ENCODE measurements around the gene ZNF700.
"Not testable (repeated sequence)": the region's sequence is repeated elsewhere in the genome, so short reads cannot be mapped to it uniquely, and the experiment has no call there.

Gene ZNF700

GRCh38 chr19:11941361-11941887 is 16.5 kb downstream of the ZNF700 start:
- DNase-seq (ENCODE audit: low spot score), result not testable (repeated sequence)

DNA sequence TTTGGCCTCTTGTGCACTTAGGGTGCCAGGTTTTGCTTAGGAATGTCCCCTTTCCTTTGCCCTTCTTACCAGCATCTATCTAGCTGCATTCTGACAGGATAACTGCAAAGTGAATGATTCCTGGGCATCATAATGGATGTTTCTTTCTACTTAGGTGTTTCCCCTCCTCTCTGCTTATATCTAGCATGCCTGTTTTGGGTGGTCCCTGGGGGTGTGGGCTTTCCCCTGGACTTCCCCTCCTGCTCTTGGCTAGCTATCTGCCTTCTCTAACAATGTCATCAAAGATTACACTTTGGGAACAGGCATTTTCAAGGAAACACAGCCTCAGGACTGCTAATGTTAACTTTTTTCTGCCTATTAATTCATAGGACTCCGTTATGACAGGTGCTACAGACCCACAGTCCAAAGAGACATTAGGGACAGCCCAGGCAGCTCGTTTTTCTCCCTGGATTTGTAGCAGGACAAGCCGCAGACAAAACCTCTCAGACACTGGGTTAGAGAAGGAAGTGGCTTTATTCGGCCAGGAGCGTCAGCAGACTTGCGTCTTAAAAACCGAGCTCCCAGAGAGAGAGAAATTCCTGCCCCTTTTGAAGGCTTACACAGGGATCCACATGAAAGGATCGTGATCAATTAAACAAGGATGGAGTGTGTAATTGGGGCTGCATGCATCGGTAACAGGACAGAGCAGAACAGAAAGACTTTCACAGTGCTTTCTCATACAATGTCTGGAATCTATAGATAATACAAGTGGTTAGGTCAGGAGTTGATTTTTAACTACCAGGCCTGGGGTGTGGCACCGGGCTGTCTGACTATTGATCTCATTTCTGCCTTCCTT is 17.3 kb downstream of the ZNF700 start:
- no peak for DNase-seq (ENCODE audit: low spot score)

- no peak for DNase-seq (ENCODE audit: low spot score)
These were observed 17.9 kb downstream of the ZNF700 start for GRCh38 chr19:11942843-11943108.

DNA sequence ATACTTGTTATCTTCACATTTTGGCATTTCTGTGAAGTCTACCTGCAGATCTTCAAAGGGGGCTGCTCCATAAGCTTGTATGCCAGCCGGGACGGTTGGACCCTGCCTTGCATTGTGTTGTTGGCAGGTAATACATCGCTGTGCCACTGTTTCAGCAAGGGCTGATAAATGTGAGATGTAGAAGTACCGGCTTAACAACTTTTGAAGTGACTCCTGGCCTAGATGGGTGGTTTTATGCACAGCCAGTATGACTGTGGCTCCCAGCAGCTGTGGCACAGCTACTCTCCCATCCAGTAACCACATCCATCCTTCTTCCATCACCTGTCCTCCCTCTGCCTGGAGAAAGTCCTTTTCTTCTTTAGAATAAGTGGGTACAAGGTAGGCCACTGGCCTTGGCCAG is 19.7 kb downstream of the ZNF700 start:
- no peak for DNase-seq (ENCODE audit: low spot score)

- no peak for DNase-seq (ENCODE audit: low spot score)
These were observed 23.7 kb downstream of the ZNF700 start for GRCh38 chr19:11948646-11949045.

- DNase-seq (ENCODE audit: low spot score), result no peak
These were observed 24.3 kb downstream of the ZNF700 start for GRCh38 chr19:11949201-11949600.

DNA sequence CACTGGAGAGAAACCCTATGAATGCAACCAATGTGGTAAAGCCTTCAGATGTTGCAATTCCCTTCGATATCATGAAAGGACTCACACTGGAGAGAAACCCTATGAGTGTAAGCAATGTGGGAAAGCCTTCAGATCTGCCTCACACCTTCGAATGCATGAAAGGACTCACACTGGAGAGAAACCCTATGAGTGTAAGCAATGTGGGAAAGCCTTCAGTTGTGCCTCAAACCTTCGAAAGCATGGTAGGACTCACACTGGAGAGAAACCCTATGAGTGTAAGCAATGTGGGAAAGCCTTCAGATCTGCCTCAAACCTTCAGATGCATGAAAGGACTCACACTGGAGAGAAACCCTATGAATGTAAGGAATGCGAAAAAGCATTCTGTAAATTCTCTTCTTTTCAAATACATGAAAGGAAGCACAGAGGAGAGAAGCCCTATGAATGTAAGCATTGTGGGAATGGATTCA is 24.7 kb downstream of the ZNF700 start:
- DNase-seq (ENCODE audit: low spot score), result not testable (repeated sequence)

DNA sequence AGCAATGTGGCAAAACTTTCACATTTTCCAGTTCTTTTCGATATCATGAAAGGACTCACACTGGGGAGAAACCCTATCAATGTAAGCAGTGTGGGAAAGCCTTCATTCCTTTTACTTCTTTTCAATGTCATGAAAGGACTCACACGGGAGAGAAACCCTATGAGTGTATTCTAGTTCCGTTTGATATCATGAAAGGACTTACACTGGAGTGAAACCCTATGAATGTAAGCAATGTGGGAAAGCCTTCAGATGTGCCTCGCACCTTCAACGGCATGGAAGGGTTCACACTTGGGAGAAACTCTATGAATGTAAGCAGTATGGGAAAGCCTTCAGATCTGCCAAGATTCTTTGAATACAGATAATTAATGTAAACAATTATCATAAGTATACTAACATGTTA is 25.4 kb downstream of the ZNF700 start:
- DNase-seq (ENCODE audit: low spot score), result no peak

- no peak for DNase-seq (ENCODE audit: low spot score)
These were observed 38.9 kb downstream of the ZNF700 start for GRCh38 chr19:11963566-11964355.

GRCh38 chr19:11964496-11964857 is 39.6 kb downstream of the ZNF700 start:
- DNase-seq (ENCODE audit: low spot score), result no peak

GRCh38 chr19:11964858-11965645 is 40.1 kb downstream of the ZNF700 start, which contains the start of gene ZNF763:
Gene ZNF763, plus strand, starts transcription at chr19:11965040. Its CDS starts 169 bp downstream, at chr19:11965209.
- peak; percentile 16 for DNase-seq (ENCODE audit: low spot score)

DNA sequence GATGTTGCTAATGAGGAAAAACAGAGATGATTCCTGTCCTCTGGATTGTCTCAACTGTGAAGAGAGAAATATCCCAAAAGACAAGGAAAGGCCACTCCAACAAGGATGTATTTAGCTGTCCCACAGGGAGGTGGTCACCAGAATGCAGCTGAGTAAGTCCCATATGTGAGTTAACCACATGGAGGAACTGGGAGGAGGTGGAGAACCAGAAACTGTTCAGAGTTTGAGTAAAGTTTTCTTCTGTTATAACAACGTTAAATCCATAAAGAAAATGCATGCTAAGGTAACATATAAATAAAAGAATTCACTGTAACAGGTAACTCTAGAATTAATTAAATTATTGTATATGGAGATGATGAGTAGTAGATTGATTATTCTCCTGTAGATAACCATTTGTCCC is 45.3 kb downstream of the ZNF700 start:
- no peak for DNase-seq (ENCODE audit: low spot score)

- no peak for DNase-seq (ENCODE audit: low spot score)
These were observed 46.1 kb downstream of the ZNF700 start for GRCh38 chr19:11971041-11971440.

- DNase-seq (ENCODE audit: low spot score), result no peak
These were observed 48.3 kb downstream of the ZNF700 start for GRCh38 chr19:11973019-11973810.

GRCh38 chr19:11978492-11979100 is 53.7 kb downstream of the ZNF700 start:
- DNase-seq (ENCODE audit: low spot score), result no peak

DNA sequence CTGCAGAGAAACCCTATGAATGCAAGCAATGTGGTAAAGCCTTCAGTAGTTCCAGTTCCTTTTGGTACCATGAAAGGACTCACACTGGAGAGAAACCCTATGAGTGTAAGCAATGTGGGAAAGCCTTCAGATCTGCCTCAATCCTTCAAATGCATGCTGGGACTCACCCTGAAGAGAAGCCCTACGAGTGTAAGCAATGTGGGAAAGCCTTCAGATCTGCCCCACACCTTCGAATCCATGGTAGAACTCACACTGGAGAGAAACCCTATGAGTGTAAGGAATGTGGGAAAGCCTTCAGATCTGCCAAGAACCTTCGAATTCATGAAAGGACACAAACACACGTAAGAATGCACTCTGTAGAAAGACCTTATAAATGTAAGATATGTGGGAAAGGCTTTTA is 54.6 kb downstream of the ZNF700 start:
- DNase-seq (ENCODE audit: low spot score), result no peak

DNA sequence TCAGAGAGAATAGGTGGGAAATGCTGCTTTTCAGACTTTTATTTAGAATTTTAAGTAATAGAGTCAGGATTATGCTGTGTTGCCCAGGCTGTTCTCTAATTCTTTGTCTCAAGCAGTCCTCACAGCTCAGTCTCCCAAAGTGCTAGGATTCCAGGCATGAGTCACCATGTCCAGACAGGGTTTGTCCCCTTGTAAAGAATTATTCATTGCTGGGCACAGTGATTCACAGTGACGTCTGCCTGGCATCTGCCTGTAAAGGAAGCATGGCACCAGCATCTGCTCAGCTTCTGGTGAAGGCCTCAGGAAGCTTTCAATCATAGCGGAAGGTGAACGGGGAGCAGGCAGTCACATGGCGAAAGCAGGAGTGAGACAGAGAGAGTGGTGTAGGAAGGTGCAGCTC is 57.6 kb downstream of the ZNF700 start:
- DNase-seq (ENCODE audit: low spot score), result no peak

- no peak for DNase-seq (ENCODE audit: low spot score)
These were observed 60.1 kb downstream of the ZNF700 start for GRCh38 chr19:11984986-11985385.

DNA sequence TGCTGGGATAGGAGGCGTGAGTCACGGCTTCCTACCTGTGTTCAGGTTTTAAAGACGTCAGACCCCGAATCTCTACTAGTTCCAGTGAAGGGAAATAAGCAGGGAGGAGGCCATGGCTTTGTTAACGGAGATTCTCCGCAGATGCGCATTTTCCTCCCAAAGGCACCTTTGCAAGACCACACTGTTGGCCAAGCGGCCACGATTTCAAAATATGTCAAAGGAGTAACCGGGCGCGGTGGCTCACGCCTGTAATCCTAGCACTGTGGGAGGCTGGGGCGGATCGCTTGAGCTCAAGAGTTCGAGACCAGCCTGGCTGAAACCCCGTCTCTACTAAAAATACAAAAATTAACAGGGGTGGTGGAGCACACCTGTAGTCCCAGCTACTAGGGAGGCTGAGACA is 61.8 kb downstream of the ZNF700 start:
- no peak for DNase-seq (ENCODE audit: low spot score)

DNA sequence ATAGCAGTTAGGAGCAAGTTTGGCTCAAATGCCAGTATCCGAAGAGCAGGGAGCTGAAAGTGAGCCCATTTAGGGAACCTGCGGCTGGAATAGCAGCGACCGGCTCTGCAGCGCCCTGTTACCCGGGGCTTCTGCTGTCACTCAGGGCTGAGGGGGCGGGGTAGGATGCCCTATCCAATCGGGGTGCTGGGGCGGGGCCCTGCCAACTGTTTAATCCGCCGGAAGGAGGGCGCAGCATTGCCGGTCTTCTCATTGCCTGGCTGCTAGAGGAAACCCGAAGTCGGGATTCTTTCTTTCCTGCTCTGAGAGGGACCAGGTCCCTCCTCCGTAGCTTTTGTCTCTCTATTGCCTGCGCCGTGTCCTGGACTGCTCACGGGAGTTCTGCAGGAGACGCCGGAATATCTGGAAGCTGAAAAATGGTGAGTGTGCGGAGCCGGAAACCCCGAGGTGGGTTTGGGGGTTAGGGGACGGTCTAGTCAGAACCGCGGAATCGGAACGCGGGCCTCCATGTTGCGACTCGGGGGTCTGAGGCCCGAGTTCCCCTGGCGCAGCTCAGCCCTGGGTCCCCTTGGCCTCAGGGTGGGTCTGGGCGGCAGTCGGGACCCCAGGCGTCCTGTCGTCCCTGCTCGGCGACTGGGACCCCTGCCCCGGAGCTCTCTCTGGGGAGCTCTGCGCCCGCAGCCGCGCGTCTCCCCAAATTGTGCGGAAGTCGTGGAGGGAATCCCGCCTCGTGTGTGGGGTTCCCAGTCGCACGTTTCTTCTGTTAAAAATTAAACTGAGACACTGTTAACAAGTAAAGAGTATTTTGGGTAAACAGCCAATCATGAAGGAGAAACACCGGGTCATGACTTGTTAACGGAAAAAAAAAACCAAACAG is 62.7 kb downstream of the ZNF700 start:
- peak; percentile 73 for DNase-seq (ENCODE audit: low spot score)

All from LoVo (cell line).